Measurements from ENCODE around the gene SLC4A4.

DNA sequence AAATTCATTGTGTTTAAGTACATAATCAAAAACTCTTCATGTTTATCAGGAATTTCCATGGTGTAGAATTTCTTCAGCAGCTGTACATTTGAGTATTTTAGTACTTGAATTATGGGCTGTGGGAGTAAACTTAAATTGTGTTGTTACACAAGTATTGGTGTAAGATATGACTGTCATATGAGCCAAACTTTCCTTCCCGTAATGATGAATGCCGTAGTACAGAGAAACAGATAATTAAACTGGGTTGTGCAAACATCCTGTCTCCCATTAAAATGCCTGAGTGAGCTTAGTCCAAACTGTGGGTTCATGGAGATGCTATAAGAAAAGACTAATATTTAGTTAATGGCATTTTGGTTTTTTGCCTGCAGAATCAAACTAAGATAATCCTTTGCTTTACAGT is 159.2 kb downstream of the SLC4A4 start:
- TF ChIP-seq, protein P1, sequence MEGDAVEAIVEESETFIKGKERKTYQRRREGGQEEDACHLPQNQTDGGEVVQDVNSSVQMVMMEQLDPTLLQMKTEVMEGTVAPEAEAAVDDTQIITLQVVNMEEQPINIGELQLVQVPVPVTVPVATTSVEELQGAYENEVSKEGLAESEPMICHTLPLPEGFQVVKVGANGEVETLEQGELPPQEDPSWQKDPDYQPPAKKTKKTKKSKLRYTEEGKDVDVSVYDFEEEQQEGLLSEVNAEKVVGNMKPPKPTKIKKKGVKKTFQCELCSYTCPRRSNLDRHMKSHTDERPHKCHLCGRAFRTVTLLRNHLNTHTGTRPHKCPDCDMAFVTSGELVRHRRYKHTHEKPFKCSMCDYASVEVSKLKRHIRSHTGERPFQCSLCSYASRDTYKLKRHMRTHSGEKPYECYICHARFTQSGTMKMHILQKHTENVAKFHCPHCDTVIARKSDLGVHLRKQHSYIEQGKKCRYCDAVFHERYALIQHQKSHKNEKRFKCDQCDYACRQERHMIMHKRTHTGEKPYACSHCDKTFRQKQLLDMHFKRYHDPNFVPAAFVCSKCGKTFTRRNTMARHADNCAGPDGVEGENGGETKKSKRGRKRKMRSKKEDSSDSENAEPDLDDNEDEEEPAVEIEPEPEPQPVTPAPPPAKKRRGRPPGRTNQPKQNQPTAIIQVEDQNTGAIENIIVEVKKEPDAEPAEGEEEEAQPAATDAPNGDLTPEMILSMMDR (IDR thresholded peaks at IDR 0.05; ENCODE audit: insufficient read depth, low read depth, low read length), result no peak
- no peak for TF ChIP-seq EZH2 (IDR thresholded peaks at IDR 0.05; ENCODE audit: insufficient read depth, low read length)
